ENCODE results near the gene SLC25A41.

Gene SLC25A41

GRCh38 chr19:6425732-6426620 is 7.6 kb downstream of the SLC25A41 start:
- no peak for DNase-seq

DNA sequence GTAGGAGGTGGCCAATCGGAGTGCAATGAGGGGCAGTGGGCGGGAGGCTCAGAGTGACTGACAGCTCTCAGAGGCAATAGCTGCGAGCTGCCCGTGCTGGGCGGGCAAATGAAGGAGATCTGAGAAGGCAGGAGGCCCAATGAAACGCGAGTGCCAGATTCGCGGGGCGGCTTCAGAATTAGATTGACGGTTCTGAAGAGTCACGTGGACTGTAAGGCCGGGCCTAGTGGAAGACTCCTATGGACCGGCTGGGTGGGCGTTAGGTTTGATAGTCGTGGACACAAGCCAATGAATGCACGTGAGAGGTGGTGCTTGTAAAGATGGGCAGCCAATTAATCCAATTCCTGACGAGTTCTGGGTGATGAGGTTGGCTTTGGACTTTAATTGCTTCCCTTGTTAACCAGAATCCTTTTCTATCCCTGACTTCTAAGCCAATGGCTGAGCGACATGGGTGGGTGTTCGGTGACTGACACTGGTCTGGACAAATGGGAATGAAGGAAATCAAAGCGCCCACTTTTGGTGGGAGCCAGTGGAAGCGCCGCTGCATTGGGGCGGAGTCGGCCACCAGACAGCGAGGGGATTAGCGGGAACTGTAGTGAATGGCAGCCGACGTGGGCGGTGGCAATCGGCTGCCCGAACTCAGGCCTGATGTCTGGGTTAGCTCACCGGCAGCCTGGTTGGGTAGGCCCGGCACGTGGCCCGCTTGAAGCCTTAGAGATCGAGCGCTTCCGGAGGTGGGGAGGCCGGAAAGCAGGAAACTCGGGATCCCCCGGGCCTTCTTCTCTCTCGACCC is 8.4 kb downstream of the SLC25A41 start:
- DNase-seq = peak; percentile 99

- no peak for DNase-seq
These were observed 9.2 kb downstream of the SLC25A41 start, which contains the start of gene KHSRP for GRCh38 chr19:6424195-6424938. KHSRP (minus strand) TSS chr19:6424811; CDS start chr19:6424701, 110 bp downstream.

DNA sequence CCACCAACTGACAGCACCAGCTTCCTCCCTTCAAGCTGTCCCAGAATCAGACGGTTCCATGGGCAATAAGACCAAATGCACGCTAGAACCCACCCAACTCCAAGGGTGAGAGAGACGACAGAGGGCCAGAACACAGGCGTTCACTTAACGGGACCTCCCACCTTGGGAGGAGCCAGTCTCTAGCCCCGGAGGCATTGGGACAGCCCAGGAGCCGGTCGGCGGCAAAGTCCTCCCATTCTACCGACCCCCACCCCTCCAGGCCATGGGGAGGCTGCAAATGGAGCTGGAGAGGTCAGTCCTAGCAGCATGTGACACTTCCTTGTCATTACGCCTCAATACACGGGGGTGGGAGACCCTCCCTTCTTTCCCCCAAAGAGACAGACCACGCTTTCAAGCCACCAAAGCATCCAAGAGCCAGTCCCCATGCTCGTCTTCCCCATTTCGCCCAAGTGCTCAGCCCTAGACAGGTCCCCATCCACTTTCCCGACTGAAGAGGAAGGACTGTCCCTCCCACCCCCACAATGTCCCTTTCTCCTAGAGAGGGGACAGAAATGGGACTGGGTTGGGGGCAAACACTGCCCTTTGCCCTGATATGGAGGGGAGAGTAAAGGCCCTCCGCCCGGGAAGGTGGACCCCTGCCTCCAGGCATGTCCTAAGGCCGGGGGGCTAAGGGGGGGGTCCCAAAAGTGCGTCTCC is 9.9 kb downstream of the SLC25A41 start:
- no peak for DNase-seq

- no peak for DNase-seq
These were observed 12.2 kb downstream of the SLC25A41 start for GRCh38 chr19:6421075-6422014.

DNA sequence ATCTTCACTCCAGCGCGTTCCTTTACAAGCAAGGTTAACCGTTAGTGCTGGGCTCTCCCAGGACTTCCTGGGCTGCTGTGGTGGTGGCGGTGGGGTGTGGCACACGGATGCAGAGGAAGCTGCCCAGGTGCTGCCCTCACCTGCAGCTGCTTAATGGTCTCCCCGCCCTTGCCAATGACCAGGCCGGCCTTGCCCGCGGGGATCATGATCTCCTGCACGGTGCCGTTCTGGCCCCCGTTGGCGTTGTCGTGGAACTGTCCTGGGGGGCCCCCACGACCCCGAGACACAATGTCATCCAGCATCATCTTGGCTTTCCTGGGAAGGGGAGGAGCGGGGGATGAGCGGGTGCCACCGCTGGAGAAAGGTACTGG is 15.0 kb downstream of the SLC25A41 start:
- no peak for DNase-seq

DNA sequence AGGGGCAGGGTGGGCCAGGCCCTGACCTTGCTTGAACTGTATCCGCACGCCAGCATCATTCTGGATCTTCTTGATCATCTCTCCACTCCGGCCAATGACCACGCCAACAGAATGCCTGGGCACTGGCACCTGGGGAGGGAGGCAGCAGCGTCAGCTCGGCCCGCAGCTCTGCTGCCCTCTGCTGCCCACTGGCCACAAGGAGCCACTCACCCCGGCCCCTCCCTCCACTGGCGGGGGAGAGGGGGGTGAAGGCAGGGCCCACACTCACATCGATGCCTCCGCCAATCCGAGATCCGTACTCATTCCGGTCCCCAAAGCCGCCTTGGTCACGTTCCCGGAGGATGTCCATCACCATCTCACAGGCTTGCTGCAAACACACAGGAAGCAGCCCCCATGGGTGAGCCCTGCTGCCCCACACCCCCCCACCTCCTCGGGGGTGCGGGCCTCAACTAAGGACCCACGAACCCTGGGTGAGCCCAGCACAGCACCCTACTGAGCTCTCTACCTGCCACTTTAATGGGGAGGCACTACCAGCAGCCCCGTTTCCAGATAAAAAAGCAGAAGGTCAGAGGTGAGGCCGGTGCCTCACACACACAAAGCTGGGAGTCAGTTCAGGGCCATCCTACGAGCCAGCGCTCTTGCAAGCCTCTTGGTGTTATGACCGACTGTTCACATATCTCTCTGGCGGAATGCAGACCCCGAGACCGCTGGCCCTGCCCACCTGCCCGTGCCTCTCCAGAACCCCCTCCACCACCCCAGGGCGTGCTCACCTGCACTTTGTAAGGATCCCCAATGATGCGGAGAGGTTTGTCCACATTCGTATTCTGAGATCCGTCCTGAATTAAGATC is 15.6 kb downstream of the SLC25A41 start:
- no peak for DNase-seq

DNA sequence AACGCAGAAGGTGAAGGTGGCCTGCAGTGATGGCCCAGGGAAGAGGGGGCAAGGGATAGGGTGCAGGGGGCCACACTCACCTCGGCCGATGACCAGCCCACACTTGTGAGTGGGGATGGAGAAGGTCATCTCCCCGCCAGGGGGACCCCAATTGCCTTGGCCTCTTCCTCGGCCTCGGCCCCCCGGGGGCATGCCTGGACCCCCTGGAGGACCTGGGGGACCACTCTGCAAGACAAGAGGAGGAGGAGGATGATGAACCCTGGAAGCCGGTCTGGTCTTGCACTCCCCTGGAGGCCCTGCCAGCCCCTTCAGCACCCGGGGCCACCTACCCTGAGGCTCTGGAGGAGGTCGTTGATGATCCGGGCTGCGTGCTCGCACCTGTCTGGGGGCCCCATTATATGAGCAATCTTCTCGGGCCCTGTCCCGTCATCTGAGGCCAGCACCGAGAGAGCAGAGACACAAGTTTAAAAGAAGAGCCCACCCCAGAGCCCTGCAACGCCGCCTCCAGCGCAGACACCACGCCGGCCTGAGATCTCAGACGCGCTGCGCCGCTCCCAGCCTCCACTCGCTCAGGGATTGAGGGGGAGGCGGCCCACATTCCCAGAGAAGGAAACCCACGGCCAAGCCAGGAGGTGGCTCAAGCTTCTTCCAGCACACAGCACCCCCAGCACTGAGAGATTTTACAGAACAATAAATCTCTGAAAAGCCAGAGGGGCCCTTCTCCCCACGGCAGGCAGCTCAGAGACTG is 16.7 kb downstream of the SLC25A41 start:
- no peak for DNase-seq

DNA sequence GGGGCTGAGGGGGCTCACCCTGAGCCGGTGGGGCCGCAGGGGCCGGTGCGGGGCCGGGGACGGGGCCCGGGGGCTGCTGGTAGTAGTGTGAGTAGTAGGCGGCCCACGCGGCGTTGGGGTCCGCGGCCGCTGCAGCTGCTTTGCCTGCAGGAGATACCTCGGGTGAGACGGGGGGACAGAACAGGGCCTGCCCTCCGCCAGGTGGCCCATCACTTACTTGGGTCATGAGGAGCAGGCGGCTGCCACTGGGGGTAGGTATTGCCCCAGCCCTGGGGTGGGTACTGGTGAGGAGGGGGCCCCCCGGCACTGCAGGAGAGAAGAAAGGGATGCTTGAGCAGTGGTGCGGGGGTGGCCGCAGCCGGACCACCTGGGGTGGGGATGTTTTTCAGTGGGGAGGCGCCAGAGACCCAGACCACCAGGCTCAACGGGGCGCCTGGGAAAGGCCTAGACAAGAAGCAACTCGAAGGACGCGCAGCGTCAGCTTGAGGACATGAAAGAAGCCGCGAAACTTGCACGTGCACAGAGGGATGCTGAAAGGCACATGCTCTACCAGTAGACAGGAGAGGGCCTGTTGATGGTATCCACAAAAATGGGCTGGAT is 17.9 kb downstream of the SLC25A41 start:
- DNase-seq = no peak

DNA sequence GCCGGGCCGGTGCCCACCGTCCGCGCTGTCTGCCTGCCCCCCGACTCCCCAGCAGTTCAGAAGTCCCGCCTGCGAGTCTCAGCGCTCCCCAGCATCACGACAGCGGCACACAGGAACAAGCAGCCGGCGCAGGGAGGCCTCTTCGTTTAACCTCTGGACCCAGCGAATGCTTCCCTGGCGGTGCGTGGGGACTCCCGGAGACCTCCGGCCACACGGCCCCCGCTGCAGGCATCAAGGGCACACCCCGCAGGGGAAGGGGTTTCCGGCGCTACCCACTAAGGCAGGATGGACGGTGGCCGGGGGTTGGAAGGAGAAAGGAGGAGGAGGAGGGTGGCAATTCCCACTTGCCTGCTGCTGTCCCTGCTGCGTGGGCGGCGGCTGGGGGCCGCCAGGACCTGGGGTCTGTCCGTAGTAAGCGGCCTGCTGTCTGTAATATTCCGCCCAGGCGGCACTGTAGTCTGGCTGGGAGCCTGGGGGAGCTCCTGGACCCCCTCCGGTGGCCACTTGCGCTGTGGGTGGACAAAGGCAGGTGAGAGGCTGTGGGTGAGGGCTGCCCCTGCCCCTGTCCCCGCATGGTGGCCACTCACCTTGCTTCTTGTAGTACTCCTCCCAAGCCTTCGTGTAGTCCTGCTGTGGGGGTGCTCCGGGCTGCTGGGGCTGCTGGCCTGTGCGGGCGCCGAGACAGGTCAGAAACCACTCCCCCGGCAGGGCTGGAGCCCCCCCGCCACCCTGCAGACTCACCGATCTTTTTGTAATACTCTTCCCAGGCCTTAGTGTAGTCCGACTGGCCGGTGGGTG is 18.6 kb downstream of the SLC25A41 start:
- DNase-seq = no peak

DNA sequence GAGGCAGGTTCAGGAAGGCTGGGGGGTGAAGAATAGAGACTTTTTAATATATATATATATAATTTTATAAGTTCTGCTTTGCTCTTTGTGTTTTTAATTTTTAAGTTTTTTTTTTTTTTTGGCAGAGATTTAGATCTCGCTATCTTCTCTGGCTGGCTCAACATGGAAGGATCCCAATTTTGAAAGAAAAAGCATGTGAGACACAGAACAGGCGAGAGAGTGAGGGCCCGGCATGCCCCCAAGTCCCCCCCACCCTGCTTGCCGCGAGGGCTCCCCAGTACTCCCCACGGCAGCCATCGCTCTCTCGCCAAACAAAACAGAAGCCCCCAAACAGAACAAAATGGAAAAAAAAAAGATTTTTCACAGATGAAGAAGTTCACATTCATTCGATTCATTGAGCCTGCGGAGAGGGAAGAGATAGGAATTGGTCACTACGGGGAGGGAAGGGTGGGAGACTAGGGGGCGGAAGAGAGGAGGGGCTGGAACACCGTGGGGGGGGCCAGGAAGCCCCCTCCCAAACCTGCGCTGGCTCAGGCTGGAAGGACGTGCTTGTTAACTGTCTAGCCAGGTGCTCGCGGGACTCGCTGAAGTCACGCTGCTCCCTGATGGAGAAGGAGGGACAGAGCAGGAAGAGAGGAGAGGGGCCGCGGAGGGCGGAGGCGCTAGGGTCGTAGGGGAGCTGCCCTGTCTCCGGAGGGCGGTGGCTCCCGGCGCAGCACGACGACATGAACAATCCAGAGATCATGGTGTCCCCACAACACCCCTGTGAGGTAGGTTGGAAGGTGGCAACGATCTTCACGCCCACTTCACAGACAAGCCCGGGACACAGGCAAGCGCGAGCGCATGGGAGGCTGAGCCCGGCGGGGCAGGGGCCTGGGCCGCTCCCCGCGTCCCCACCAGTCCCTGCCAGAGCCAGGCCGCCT is 19.6 kb downstream of the SLC25A41 start:
- no peak for DNase-seq

GRCh38 chr19:6413291-6413690 is 20.3 kb downstream of the SLC25A41 start:
- DNase-seq = no peak

- no peak for DNase-seq
These were observed 21.0 kb downstream of the SLC25A41 start for GRCh38 chr19:6412447-6413091.

DNA sequence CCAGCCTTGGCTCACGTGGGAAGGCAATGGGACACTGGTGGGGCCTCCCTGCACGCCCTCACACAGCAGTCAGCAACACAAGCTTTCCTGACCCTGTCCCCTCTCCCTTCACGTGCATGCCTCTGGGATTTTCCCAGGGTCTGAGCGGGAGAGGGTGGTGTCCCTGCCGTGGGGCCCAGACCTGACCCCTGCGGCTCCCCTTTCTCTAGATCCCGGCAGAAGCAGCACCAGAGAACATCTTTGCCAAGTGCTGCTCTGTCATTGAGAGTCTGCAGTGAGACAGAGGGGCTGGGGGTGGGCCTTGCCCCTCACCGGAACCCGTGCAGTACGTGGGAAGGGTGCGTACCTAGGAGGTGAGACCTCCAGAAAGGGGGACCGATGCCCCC is 21.5 kb downstream of the SLC25A41 start:
- DNase-seq = no peak

DNA sequence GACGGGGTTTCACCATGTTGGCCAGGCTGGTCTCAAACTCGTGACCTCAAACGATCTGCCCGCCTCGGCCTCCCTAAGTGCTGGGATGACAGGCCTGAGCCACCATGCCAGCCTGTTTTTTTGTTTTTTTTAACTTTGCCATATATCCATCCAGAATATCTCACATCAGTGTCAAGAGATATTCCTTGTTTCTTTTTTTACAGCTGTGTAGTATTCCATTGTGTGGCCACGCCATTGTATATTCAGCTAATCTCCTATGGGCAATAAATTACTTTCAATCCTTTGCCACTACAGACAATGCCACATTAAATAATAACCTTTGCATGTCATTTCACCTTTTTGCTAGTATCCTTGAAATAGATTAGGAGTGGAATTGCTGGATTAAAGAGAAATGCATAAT is 24.2 kb downstream of the SLC25A41 start:
- no peak for DNase-seq

- no peak for DNase-seq
These were observed 27.2 kb downstream of the SLC25A41 start for GRCh38 chr19:6406401-6406800.

Measured in NCI-H1694 (cell line).